Liver (tissue), 9 donors: ENCODE data around the gene SLC6A18. TPM values are rescaled to one million over a fixed set of nuclear protein-coding genes. Genes with fewer than 3 reads are reported as not detected.

Experiments
- DNase-seq: peaks from one replicate; pipeline ENCODE4 v3.0.0-alpha.2; 2017; ENCODE audit warnings: low spot score
- H3K27ac ChIP-seq, 2 donors: one replicate each; pipeline ENCODE4 v1.7.0; 2013; ENCODE audit warnings: inconsistent platforms in 2 of 2, low read length in 2 of 2, control low read depth in 1 of 2, low read depth in 1 of 2, mild to moderate bottlenecking in 1 of 2
- H3K27me3 ChIP-seq, 4 donors: one replicate each; pipeline versions ENCODE4 v1.6.1 to v1.7.0; 2013; ENCODE audit warnings: low read length in 3 of 4, inconsistent platforms in 1 of 4, mild to moderate bottlenecking in 1 of 4, moderate library complexity in 1 of 4; ENCODE audit not compliant: control insufficient read depth in 4 of 4, insufficient read depth in 4 of 4
- H3K36me3 ChIP-seq, 4 donors: one replicate each; pipeline versions ENCODE4 v1.6.1 to v1.7.0; 2013; ENCODE audit warnings: low read length in 3 of 4, mild to moderate bottlenecking in 3 of 4, low read depth in 1 of 4, moderate library complexity in 1 of 4; ENCODE audit not compliant: control insufficient read depth in 4 of 4, insufficient read depth in 3 of 4
- H3K4me1 ChIP-seq, 4 donors: one replicate each; pipeline versions ENCODE4 v1.6.1 to v1.7.0; 2013; ENCODE audit warnings: low read length in 3 of 4, mild to moderate bottlenecking in 3 of 4, moderate library complexity in 1 of 4; ENCODE audit not compliant: control insufficient read depth in 4 of 4, insufficient read depth in 4 of 4
- H3K4me3 ChIP-seq, 3 donors: one replicate each; pipeline versions ENCODE4 v1.6.1 to v1.7.0; 2013; ENCODE audit warnings: low read length in 3 of 3, control low read depth in 1 of 3, low read depth in 1 of 3, mild to moderate bottlenecking in 1 of 3
- H3K9ac ChIP-seq, 2 donors: one replicate each; pipeline ENCODE4 v1.7.0; 2013; ENCODE audit warnings: low read length in 2 of 2, mild to moderate bottlenecking in 2 of 2, moderate library complexity in 2 of 2, control low read depth in 1 of 2, low read depth in 1 of 2
- H3K9me3 ChIP-seq, 4 donors: one replicate each; pipeline versions ENCODE4 v1.6.1 to v1.7.0; 2013; ENCODE audit warnings: low read length in 3 of 4; ENCODE audit not compliant: control insufficient read depth in 4 of 4
- EGR1 ChIP-seq, 2 donors: IDR thresholded peaks; 2 replicates each; pipeline ENCODE4 v1.6.1; 2016 to 2018; ENCODE audit warnings: antibody characterized with exemption in 2 of 2, low read depth in 2 of 2
- FOXA1 ChIP-seq: IDR thresholded peaks from 2 replicates; pipeline ENCODE4 v1.6.1; 2016; ENCODE audit warnings: antibody characterized with exemption
- FOXA2 ChIP-seq: IDR thresholded peaks from 2 replicates; pipeline ENCODE4 v1.6.1; 2016; ENCODE audit warnings: antibody characterized with exemption
- GABPA ChIP-seq, 2 donors: IDR thresholded peaks in 1 of 2; conservative IDR thresholded peaks in 1 of 2; 2 replicates each; pipeline ENCODE4 v1.6.1; 2016; ENCODE audit warnings: antibody characterized with exemption in 2 of 2, mild to moderate bottlenecking in 1 of 2, moderate library complexity in 1 of 2
- HNF4A ChIP-seq, 2 donors: conservative IDR thresholded peaks; 2 replicates each; pipeline ENCODE4 v1.6.1; 2016; ENCODE audit warnings: antibody characterized with exemption in 2 of 2, mild to moderate bottlenecking in 2 of 2
- HNF4G ChIP-seq: IDR thresholded peaks from 2 replicates; pipeline ENCODE4 v1.6.1; 2016; ENCODE audit warnings: antibody characterized with exemption
- JUND ChIP-seq, 2 donors: IDR thresholded peaks; 2 replicates each; pipeline ENCODE4 v1.6.1; 2016; ENCODE audit warnings: antibody characterized with exemption in 2 of 2
- NR2F2 ChIP-seq: IDR thresholded peaks from 2 replicates; pipeline ENCODE4 v1.6.1; 2016; ENCODE audit warnings: antibody characterized with exemption
- RAD21 ChIP-seq, 2 donors: IDR thresholded peaks; 2 replicates each; pipeline ENCODE4 v1.6.1; 2016; ENCODE audit warnings: antibody characterized with exemption in 2 of 2, mild to moderate bottlenecking in 2 of 2
- SP1 ChIP-seq: IDR thresholded peaks from 2 replicates; pipeline ENCODE4 v1.6.1; 2018; ENCODE audit warnings: antibody characterized with exemption, mild to moderate bottlenecking
- TAF1 ChIP-seq: conservative IDR thresholded peaks from 2 replicates; pipeline ENCODE4 v1.6.1; 2016; ENCODE audit warnings: antibody characterized with exemption, mild to moderate bottlenecking
- YY1 ChIP-seq: IDR thresholded peaks from 2 replicates; pipeline ENCODE4 v1.6.1; 2016; ENCODE audit warnings: antibody characterized with exemption, mild to moderate bottlenecking
- WGBS: extraction: QIAGEN DNeasy Blood & Tissue Kit; methylation state at CpG from one replicate; pipeline ENCODE4 v1.1.7; 2013; 5-methylcytosine and 5-hydroxymethylcytosine counted together
- polyA plus RNA-seq, 2 donors: library from polyadenylated mRNA; stranded (reverse) in 1 of 2; unstranded in 1 of 2; fragments of 200-250 nt in 1 of 2; fragments of >200 nt in 1 of 2; fragmentation: Nextera tagmentation in 1 of 2; extraction: Ambion mirVana in 1 of 2; gene quantifications; one replicate each; pipeline versions ENCODE4 v1.2.1 to v1.2.3, GENCODE V29; 2013 to 2015
- total RNA-seq, 2 donors: library from RNA; depleted of rRNA; stranded (reverse); fragments of >200 nt; gene quantifications; one replicate each; pipeline ENCODE4 v1.2.3, GENCODE V29; 2014
- TF ChIP-seq, protein P1 (sequence below): IDR thresholded peaks from 2 replicates; pipeline ENCODE4 v1.6.1; 2016; ENCODE audit warnings: antibody characterized with exemption
- TF ChIP-seq, protein P2 (sequence below): IDR thresholded peaks from 2 replicates; pipeline ENCODE4 v1.6.1; 2016; ENCODE audit warnings: antibody characterized with exemption
- TF ChIP-seq, protein P3 (sequence below): IDR thresholded peaks from 2 replicates; pipeline ENCODE4 v1.6.1; 2016; ENCODE audit warnings: antibody characterized with exemption
- TF ChIP-seq, protein P4 (sequence below): fragments of 150-350 bp; IDR thresholded peaks from 2 replicates; pipeline ENCODE4 v1.5.1; 2017; ENCODE audit warnings: improper control_type of control experiment, low read depth, low read length; ENCODE audit not compliant: missing input control
- donor health status: healthy.
- donor health status: healthy.
- donor health status: healthy.
- donor health status: healthy.
- donor health status: healthy.

The SLC6A18 gene
- total and polyA plus RNA-seq, 4 donors = not detected

DNA sequence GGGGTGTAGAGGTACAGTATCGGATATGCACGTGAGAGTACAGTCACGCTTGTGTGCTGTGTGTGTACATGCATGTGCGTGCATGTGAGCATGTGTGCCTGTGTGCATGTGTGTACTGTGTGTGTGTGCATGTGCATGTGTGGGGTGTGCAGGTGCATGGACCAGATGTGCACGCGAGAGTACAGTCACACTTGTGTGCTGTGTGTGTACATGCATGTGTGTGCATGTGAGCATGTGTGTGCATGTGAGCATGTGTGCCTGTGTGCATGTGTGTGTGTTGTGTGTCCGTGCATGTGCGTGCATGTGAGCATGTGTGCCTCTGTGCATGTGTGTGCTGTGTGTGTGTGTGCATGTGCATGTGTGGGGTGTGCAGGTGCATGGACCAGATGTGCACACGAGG, 13.5 kb upstream of the SLC6A18 start:
- TF ChIP-seq HNF4A (conservative IDR thresholded peaks at IDR 0.05) (no peak), NR2F2 (no peak)
- no peak for DNase-seq
- H3K4me3 ChIP-seq = no peak overlapping the region
- H3K4me1 ChIP-seq = no peaks in the 10 kb centered on the region
- H3K9me3 ChIP-seq = peaks cover 0 to 2% (median 0%) of the 10 kb centered on the region in 4 donors
- no peaks in the 10 kb centered on the region for H3K27me3 ChIP-seq
- no peak overlapping the region for H3K27ac ChIP-seq
- 95% methylated on average over 9 of the region's 9 CpGs for WGBS
- no peak overlapping the region for H3K9ac ChIP-seq
- H3K36me3 ChIP-seq = no peaks in the 10 kb centered on the region

DNA sequence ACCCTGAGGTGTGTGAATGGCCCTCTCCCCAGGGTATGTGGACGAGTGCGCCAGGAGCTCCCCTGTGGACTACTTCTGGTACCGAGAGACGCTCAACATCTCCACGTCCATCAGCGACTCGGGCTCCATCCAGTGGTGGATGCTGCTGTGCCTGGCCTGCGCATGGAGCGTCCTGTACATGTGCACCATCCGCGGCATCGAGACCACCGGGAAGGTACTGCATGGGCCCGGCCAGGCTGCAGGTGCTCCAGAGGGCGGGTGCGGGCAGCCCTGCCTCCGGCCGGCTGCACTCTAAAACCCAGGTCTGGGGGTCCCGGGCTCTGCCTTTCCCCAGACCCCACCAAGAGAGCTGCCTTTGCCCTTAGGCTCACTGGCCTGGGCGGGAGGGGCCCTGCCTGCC, 12.9 kb upstream of the SLC6A18 start:
- H3K9ac ChIP-seq = no peak overlapping the region
- no peaks in the 10 kb centered on the region for H3K27me3 ChIP-seq
- TF ChIP-seq FOXA1 = no peak
- TF ChIP-seq, protein P1, sequence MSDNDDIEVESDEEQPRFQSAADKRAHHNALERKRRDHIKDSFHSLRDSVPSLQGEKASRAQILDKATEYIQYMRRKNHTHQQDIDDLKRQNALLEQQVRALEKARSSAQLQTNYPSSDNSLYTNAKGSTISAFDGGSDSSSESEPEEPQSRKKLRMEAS = no peak
- no peak for TF ChIP-seq EGR1 (IDR thresholded peaks at IDR 0.05; ENCODE audit: low read depth in 2 of 2)
- TF ChIP-seq, protein P2, sequence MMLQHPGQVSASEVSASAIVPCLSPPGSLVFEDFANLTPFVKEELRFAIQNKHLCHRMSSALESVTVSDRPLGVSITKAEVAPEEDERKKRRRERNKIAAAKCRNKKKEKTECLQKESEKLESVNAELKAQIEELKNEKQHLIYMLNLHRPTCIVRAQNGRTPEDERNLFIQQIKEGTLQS = no peak
- no peak for TF ChIP-seq JUND (IDR thresholded peaks at IDR 0.05)
- TF ChIP-seq HNF4G = no peak
- no peaks in the 10 kb centered on the region for H3K36me3 ChIP-seq
- H3K9me3 ChIP-seq = peaks cover 0 to 2% (median 0%) of the 10 kb centered on the region in 4 donors
- H3K4me1 ChIP-seq = no peaks in the 10 kb centered on the region
- DNase-seq = no peak
- no peak overlapping the region for H3K27ac ChIP-seq
- 96% methylated on average over 20 of the region's 20 CpGs for WGBS
- no peak overlapping the region for H3K4me3 ChIP-seq

DNA sequence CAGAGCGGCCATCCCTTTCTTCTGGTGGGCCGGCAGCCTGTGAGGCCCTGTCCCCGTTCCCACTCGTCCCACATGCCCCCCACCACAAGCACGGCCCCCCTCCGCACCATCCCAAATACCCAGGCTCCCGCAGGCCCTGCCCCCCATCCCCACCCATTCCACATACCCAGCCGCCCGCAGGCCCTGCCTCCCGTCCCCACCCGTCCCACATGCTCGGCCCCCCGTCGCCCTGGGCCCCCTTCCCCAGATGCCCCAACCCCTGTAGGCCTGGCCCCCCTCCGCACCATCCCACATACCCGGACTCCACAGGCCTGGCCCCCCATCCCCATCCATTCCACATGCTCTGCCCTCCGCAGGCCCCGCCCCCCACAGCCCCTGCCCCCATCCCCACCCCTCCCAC, 12.3 kb upstream of the SLC6A18 start:
- no peak overlapping the region for H3K9ac ChIP-seq
- WGBS = 89% methylated on average over 18 of the region's 18 CpGs
- no peak for DNase-seq
- no peak overlapping the region for H3K4me3 ChIP-seq
- TF ChIP-seq HNF4G (no peak), YY1 (no peak), TAF1 (no peak)
- TF ChIP-seq, protein P2 = no peak
- TF ChIP-seq, protein P3, sequence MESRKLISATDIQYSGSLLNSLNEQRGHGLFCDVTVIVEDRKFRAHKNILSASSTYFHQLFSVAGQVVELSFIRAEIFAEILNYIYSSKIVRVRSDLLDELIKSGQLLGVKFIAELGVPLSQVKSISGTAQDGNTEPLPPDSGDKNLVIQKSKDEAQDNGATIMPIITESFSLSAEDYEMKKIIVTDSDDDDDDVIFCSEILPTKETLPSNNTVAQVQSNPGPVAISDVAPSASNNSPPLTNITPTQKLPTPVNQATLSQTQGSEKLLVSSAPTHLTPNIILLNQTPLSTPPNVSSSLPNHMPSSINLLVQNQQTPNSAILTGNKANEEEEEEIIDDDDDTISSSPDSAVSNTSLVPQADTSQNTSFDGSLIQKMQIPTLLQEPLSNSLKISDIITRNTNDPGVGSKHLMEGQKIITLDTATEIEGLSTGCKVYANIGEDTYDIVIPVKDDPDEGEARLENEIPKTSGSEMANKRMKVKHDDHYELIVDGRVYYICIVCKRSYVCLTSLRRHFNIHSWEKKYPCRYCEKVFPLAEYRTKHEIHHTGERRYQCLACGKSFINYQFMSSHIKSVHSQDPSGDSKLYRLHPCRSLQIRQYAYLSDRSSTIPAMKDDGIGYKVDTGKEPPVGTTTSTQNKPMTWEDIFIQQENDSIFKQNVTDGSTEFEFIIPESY = no peak
- peaks cover 0 to 2% (median 0%) of the 10 kb centered on the region in 4 donors for H3K9me3 ChIP-seq
- H3K4me1 ChIP-seq = no peaks in the 10 kb centered on the region
- no peak overlapping the region for H3K27ac ChIP-seq
- no peaks in the 10 kb centered on the region for H3K27me3 ChIP-seq
- H3K36me3 ChIP-seq = no peaks in the 10 kb centered on the region

DNA sequence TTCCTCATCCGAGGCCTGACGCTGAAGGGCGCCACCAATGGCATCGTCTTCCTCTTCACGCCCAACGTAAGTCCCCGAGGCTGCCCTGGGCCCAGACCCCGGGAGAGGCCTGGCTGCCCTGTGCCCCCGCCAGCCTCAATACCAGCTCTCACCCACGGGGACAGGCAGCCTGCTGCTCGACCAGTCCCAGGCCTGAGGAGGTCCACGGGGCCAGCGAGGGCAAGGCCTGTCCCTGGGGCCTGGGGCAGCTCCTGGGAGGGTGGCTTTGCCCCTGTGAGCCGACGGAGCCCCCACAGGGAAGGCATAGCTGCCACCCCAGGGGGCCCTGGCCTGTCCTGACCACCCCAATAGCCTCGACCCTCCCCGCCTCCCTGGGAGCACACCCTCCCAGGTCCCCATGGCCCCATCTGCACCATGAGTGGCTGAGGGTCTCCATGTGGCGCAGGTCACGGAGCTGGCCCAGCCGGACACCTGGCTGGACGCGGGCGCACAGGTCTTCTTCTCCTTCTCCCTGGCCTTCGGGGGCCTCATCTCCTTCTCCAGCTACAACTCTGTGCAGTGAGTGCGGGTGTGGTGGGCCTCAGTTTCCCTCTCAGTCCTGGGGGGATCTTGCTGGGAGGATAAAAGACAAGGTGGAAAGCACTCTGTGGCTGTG, 11.5 kb upstream of the SLC6A18 start:
- no peak overlapping the region for H3K9ac ChIP-seq
- TF ChIP-seq EGR1 (IDR thresholded peaks at IDR 0.05; ENCODE audit: low read depth in 2 of 2) = no peak
- TF ChIP-seq, protein P2 = no peak
- TF ChIP-seq RAD21 (IDR thresholded peaks at IDR 0.05) = no peak
- no peak for TF ChIP-seq FOXA1
- no peak for TF ChIP-seq FOXA2
- no peak for TF ChIP-seq GABPA (IDR thresholded peaks at IDR 0.05 in 1 of 2, conservative IDR thresholded peaks at IDR 0.05 in 1 of 2)
- no peak for TF ChIP-seq TAF1
- TF ChIP-seq NR2F2 = no peak
- no peak for TF ChIP-seq JUND (IDR thresholded peaks at IDR 0.05)
- no peak for TF ChIP-seq SP1
- TF ChIP-seq, protein P1 = no peak
- TF ChIP-seq, protein P4, sequence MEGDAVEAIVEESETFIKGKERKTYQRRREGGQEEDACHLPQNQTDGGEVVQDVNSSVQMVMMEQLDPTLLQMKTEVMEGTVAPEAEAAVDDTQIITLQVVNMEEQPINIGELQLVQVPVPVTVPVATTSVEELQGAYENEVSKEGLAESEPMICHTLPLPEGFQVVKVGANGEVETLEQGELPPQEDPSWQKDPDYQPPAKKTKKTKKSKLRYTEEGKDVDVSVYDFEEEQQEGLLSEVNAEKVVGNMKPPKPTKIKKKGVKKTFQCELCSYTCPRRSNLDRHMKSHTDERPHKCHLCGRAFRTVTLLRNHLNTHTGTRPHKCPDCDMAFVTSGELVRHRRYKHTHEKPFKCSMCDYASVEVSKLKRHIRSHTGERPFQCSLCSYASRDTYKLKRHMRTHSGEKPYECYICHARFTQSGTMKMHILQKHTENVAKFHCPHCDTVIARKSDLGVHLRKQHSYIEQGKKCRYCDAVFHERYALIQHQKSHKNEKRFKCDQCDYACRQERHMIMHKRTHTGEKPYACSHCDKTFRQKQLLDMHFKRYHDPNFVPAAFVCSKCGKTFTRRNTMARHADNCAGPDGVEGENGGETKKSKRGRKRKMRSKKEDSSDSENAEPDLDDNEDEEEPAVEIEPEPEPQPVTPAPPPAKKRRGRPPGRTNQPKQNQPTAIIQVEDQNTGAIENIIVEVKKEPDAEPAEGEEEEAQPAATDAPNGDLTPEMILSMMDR = no peak
- TF ChIP-seq HNF4A (conservative IDR thresholded peaks at IDR 0.05) = no peak

More for the DNA sequence above, 11.5 kb upstream of the SLC6A18 start:
- WGBS = 87% methylated on average over 25 of the region's 25 CpGs
- Histone ChIP-seq H3K36me3 (no peaks in the 10 kb centered on the region), H3K27ac (no peak overlapping the region), H3K27me3 (no peaks in the 10 kb centered on the region), H3K4me1 (no peaks in the 10 kb centered on the region), H3K4me3 (no peak overlapping the region), H3K9me3 (peaks cover 0 to 2% (median 0%) of the 10 kb centered on the region in 4 donors)
- DNase-seq = no peak
